Heart right ventricle (tissue), 16 donors: ENCODE results near the gene ASAH2. TPM values are rescaled to one million over a fixed set of nuclear protein-coding genes. Genes with fewer than 3 reads are reported as not detected.

ENCODE experiments used
- ATAC-seq, 8 donors: fragments of 200-7000 bp; cut with Tn5 transposase; one replicate each; pipeline ENCODE4 v1.9.1; 2020; ENCODE audit warnings: mild to moderate bottlenecking in 8 of 8, moderate library complexity in 8 of 8, moderate number of reproducible peaks in 1 of 8
- DNase-seq, 2 donors: peaks; one replicate each; pipeline ENCODE4 v3.0.0-alpha.2; 2020
- H3K27ac ChIP-seq, 10 donors: fragments of 200-600 bp; sonication (generic) in 2 of 10; one replicate each; pipeline versions ENCODE4 v1.5.0 to v1.8.0; 2020 to 2022; ENCODE audit warnings: mild to moderate bottlenecking in 3 of 10
- H3K27me3 ChIP-seq, 7 donors: fragments of 200-600 bp; one replicate each; pipeline ENCODE4 v1.8.0; 2021 to 2022; ENCODE audit warnings: mild to moderate bottlenecking in 2 of 7
- H3K36me3 ChIP-seq, 9 donors: fragments of 200-600 bp; sonication (generic) in 1 of 9; one replicate each; pipeline versions ENCODE4 v1.5.0 to v1.8.0; 2020 to 2022; ENCODE audit warnings: mild to moderate bottlenecking in 2 of 9
- H3K4me1 ChIP-seq, 9 donors: fragments of 200-600 bp; sonication (generic) in 1 of 9; one replicate each; pipeline versions ENCODE4 v1.5.0 to v1.8.0; 2020 to 2022; ENCODE audit warnings: mild to moderate bottlenecking in 4 of 9
- H3K4me3 ChIP-seq, 10 donors: fragments of 200-600 bp; sonication (generic) in 2 of 10; one replicate each; pipeline versions ENCODE4 v1.5.0 to v1.8.0; 2020 to 2022; ENCODE audit warnings: mild to moderate bottlenecking in 7 of 10, moderate library complexity in 2 of 10
- H3K9me3 ChIP-seq, 11 donors: fragments of 200-600 bp in 10 of 11; sonication (generic) in 2 of 11; one replicate each; pipeline versions ENCODE4 v1.5.0 to v1.8.0; 2013 to 2022; ENCODE audit warnings: mild to moderate bottlenecking in 2 of 11, control low read depth in 1 of 11, moderate library complexity in 1 of 11
- WGBS, 2 donors: extraction: QIAGEN DNeasy Blood & Tissue Kit; methylation state at CpG; one replicate each; pipeline ENCODE4 v1.1.7; 2013; ENCODE audit warnings: inconsistent platforms in 1 of 2; 5-methylcytosine and 5-hydroxymethylcytosine counted together
- intact Hi-C, 10 donors: fragments of 100-400 bp; cut with DNase I; formaldehyde crosslinking; loops; one replicate each; pipeline versions ENCODE4 v1.11.1 to v1.14.2; 2022
- polyA plus RNA-seq, 2 donors: library from polyadenylated mRNA; stranded (reverse); fragments of 200-250 nt; gene quantifications; one replicate each; pipeline ENCODE4 v1.2.3, GENCODE V29; 2013
- total RNA-seq, 10 donors: library from RNA; stranded (reverse); fragmentation: NEBNext Ultra II Directional in 3 of 10; extraction: Animal tissue kit (Norgen Biotek cat#: 25700) in 3 of 10; gene quantifications; one replicate each; pipeline versions ENCODE4 v1.2.1 to v1.2.4, GENCODE V29; 2021 to 2023
- TF ChIP-seq, protein P1 (sequence below), 9 donors: fragments of 200-600 bp; sonication (generic) in 2 of 9; IDR thresholded peaks; one replicate each; pipeline versions ENCODE4 v1.5.0 to v1.8.0; 2021 to 2022; ENCODE audit warnings: antibody characterized with exemption in 9 of 9, mild to moderate bottlenecking in 5 of 9, moderate library complexity in 1 of 9
- donor health status: Arrhythmogenic right ventricular cardiomyopathy.
- donor health status: ischemic (EF 13 %, LVEDD 7.1; RV severe dilation, severe dysfunction).
- donor health status: healthy with polysubstance abuse.
- donor health status: DM: no; HTN: yes; CAD: no.
- donor health status: DM: no; HTN: no; CAD: no.
- donor health status: ischemic (EF 25% LVEDD 6.9; RV normal size, moderate dysfunction).
- donor health status: ischemic (EF 25% LVEDD 5.7; RV mildly dilated, moderate dysfunction).
- donor health status: healthy.
- donor health status: DM: yes; HTN: yes; CAD: no.
- donor health status: Ischemic cardiomyopathy.
- donor health status: ischemic (EF 35%, LVEDD 5.7; RV mildly dilated, moderate dysfunction).
- donor health status: nonischemic (EF 11% LVEDD 7.7; RV severe dilation, severe dysfunction).
- donor health status: DM: yes; HTN: yes; CAD: no.
- donor health status: PGD.
- donor health status: ischemic (EF 29% LVEDD 5.4; RV normal size, mild dysfunction).
- donor health status: nonischemic (EF 23%, LVEDD 6.1; RV moderate dilation, normal function).

ASAH2 gene
- total and polyA plus RNA-seq, 12 donors: 0.15 to 5.3 (median 1.9) TPM

DNA sequence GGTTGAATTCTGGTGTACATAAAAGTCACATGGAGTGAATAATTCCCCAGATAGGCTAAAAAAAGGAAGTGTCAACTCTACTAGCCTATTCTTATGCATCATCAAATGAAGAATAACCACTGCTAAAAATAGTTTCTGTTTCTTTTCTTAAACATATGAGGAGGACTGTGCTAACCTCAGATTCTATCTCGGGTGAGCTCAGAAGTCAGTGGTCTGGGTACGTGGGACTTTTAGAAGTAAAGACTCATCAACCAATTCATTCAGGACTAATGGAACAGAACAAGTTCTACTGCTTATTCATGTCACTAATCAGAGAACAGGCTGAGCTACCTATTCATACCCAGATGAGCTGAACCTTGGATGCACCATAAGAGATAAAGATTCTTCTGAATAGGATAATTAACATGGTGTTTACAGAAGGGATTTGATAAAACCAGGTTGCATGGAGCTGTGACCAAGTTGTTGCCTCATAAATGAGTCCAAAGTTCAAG, 9.5 kb upstream of the ASAH2 start:
- WGBS, 2 donors: 47 to 56% methylated on average over 2 of the region's 2 CpGs
- no peak for ATAC-seq
- Histone ChIP-seq H3K27me3 (peaks cover 0 to 11% (median 3%) of the 10 kb centered on the region in 7 donors), H3K27ac (no peak overlapping the region), H3K9me3 (no peaks in the 10 kb centered on the region), H3K4me1 (peaks cover 0 to 12% (median 0%) of the 10 kb centered on the region in 9 donors), H3K36me3 (no peaks in the 10 kb centered on the region), H3K4me3 (no peak overlapping the region)
- no peak for DNase-seq
- TF ChIP-seq, protein P1, sequence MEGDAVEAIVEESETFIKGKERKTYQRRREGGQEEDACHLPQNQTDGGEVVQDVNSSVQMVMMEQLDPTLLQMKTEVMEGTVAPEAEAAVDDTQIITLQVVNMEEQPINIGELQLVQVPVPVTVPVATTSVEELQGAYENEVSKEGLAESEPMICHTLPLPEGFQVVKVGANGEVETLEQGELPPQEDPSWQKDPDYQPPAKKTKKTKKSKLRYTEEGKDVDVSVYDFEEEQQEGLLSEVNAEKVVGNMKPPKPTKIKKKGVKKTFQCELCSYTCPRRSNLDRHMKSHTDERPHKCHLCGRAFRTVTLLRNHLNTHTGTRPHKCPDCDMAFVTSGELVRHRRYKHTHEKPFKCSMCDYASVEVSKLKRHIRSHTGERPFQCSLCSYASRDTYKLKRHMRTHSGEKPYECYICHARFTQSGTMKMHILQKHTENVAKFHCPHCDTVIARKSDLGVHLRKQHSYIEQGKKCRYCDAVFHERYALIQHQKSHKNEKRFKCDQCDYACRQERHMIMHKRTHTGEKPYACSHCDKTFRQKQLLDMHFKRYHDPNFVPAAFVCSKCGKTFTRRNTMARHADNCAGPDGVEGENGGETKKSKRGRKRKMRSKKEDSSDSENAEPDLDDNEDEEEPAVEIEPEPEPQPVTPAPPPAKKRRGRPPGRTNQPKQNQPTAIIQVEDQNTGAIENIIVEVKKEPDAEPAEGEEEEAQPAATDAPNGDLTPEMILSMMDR (IDR thresholded peaks at IDR 0.05): no peak
- intact Hi-C loops: no loop called here

DNA sequence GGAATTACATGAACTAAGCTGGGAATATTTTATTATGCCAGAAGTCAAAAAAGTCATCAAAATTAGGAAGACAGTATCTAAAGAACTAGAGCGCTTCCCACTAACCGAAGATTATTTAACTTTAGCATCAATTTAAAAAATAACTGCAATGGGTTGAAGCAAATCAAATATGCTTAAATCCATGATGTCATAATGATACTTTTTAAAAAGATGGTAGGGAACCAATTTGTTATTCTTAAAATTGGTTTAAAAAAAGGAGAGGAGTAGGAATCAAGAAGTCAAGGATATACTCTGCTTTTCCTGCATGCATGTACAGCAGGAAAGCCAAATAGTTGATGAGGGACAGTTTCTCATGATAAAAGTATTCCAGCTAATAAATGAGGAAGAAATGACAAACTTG, 3.2 kb upstream of the ASAH2 start:
- WGBS, 2 donors: 48 to 56% methylated on average over 2 of the region's 2 CpGs
- intact Hi-C loops: no loop called here

DNA sequence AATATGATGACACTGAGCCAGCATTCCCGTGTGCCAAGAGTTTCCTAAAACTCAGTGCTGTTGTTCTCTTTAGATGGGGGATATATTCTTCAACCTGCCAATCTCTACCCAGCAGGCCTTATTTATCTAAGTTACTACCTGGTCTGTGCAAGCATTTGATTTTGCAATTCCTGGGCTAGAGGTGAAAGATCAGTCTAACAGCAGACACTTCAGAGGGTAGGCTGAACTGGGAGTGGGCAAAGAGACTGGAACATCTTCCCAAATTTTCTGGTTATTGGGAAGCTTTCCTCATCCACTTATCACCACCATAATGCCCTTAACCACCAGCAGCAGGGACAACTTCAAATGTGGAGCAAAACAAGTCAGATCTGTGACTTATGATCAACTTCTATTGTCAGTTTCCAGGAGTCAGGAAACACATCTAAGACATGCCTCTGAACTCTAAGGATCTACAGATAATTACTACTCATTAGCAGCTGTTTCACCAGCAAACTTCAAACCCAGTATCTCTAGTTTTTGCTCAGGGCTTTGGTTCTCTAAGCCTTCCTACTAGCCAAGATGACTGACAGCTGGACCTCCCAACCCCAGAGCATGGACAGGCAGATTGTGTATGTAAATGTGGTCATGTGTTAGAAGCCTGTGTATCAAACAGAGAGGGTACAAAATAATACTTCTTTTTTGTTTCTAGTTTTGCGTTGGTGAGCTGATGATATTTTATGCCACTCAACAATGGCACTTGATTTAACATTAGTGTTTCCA, 1.0 kb downstream of the ASAH2 start:
- no peak for ATAC-seq
- Histone ChIP-seq H3K27ac (no peak overlapping the region), H3K36me3 (no peaks in the 10 kb centered on the region), H3K4me1 (no peaks in the 10 kb centered on the region), H3K27me3 (peaks cover 0 to 10% (median 0%) of the 10 kb centered on the region in 7 donors), H3K4me3 (no peak overlapping the region), H3K9me3 (no peaks in the 10 kb centered on the region)
- DNase-seq: no peak
- intact Hi-C loops: no loop called here
- TF ChIP-seq, protein P1 (IDR thresholded peaks at IDR 0.05): no peak
- WGBS, 2 donors: 83 to 91% methylated on average over 2 of the region's 2 CpGs

More for the DNA sequence above, 3.2 kb upstream of the ASAH2 start:
- no peak overlapping the region for H3K27ac ChIP-seq
- H3K4me1 ChIP-seq: no peaks in the 10 kb centered on the region
- ATAC-seq (no peak), DNase-seq (no peak)
- H3K4me3 ChIP-seq: no peak overlapping the region
- TF ChIP-seq, protein P1 (IDR thresholded peaks at IDR 0.05): no peak
- no peaks in the 10 kb centered on the region for H3K9me3 ChIP-seq
- H3K27me3 ChIP-seq: peaks cover 0 to 21% (median 0%) of the 10 kb centered on the region in 7 donors
- no peaks in the 10 kb centered on the region for H3K36me3 ChIP-seq

DNA sequence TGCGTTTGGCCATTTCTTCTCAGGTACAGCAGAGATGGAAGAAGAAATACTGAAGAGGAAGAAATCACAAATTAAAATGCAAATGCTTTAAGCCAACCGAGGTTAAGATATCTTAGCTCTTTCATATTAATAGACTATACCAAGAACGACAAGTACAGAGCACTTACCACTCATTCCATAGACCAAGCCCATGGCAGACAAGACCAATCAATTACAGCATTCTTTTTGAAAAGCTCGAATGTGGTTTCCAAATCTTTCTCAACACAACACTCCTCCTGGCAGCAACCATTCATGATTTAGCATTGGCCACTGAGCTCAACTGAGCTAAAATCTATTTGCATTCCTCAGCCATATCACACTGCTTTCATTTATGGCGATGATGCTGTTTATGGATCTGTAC, 2.7 kb downstream of the ASAH2 start:
- Histone ChIP-seq H3K27ac (no peak overlapping the region), H3K4me1 (no peaks in the 10 kb centered on the region), H3K9me3 (no peaks in the 10 kb centered on the region), H3K36me3 (no peaks in the 10 kb centered on the region), H3K4me3 (no peak overlapping the region), H3K27me3 (peaks cover 0 to 8% (median 4%) of the 10 kb centered on the region in 7 donors)
- DNase-seq: no peak
- TF ChIP-seq, protein P1 (IDR thresholded peaks at IDR 0.05): no peak
- intact Hi-C loops: no loop called here
- 82% methylated on average over 5 of the region's 5 CpGs for whole genome bisulfite sequencing, 2 donors
- ATAC-seq: no peak
